Inflammatory macrophage treated with lipopolysaccharide for 1 hour (primary cell): ENCODE data around the gene PLD5.

ENCODE experiments used
- DNase-seq, 2 donors: peaks; one replicate each; pipeline ENCODE4 v3.0.0-alpha.2; 2020 to 2022

The PLD5 gene

DNA sequence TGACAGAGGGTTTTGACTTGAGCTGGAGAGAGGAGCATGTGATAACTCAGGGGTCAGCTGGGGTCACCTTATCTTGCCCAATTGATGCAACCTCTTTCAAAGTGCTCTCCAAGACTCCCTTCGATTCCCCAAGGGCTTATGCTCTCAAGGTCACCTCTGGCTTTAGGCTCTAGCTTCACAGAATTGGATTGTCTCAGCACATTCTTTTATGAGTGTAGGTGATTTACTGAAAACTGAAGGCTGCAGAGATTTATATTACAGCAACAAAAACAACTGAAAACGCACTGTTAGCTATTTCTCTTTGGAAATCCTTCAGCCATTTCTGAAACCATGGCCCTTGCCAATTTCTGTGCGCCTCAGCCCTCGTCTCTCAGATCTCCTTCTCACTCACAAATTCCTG lies 491.1 kb downstream of the PLD5 start:
- no peak for DNase-seq
